B cell (primary cell): ENCODE measurements around the gene DFFA. TPM values are rescaled to one million over a fixed set of nuclear protein-coding genes. Genes with fewer than 3 reads are reported as not detected.

ENCODE experiments used
- ATAC-seq: fragments of 200-7000 bp; cut with Tn5 transposase; one replicate; pipeline ENCODE4 v1.10.0; 2021; ENCODE audit warnings: low read depth, mild to moderate bottlenecking, moderate number of reproducible peaks, moderate library complexity
- CTCF ChIA-PET: fragments of 350-600 bp; sonication (Branson Sonifier 250); formaldehyde crosslinking; loops from one replicate; lab custom pipeline; 2021; ENCODE audit warnings: antibody characterized with exemption, inconsistent platforms; lab: Charles Lee
- POLR2A ChIA-PET: fragments of 350-600 bp; sonication (Branson Sonifier 250); formaldehyde crosslinking; loops from one replicate; lab custom pipeline; 2021; ENCODE audit warnings: antibody characterized with exemption; lab: Charles Lee
- DNase-seq: peaks from one replicate; pipeline ENCODE4 v3.0.0; 2013
- H2AFZ ChIP-seq: 2 replicates; pipeline ENCODE4 v1.6.1; 2012; ENCODE audit warnings: mild to moderate bottlenecking, low read depth, low read length; ENCODE audit not compliant: insufficient read depth, poor library complexity, severe bottlenecking
- H3K27ac ChIP-seq, 2 donors: 1 replicate in 1 of 2; 2 replicates in 1 of 2; pipeline ENCODE4 v1.5.1; 2012 to 2013; ENCODE audit warnings: low read length in 2 of 2, mild to moderate bottlenecking in 2 of 2, moderate library complexity in 1 of 2
- H3K27me3 ChIP-seq, 4 experiments: fragments of 200-600 bp in 1 of 4; sonication (generic) in 1 of 4; replicated peaks in 1 of 4; 1 replicate in 2 of 4; 2 replicates in 2 of 4; pipeline versions ENCODE4 v1.6.1 to v1.7.0; 2013 to 2016; ENCODE audit warnings: low read length in 3 of 4, mild to moderate bottlenecking in 2 of 4, mixed read lengths in 1 of 4, moderate library complexity in 1 of 4; ENCODE audit not compliant: insufficient read depth in 4 of 4, control insufficient read depth in 3 of 4; ENCODE audit errors: control extremely low read depth in 1 of 4
- H3K36me3 ChIP-seq, 2 experiments: replicated peaks in 1 of 2; 1 replicate in 1 of 2; 2 replicates in 1 of 2; pipeline versions ENCODE4 v1.6.1 to v1.7.1; 2013; ENCODE audit warnings: low read length in 1 of 2; ENCODE audit not compliant: insufficient read depth in 2 of 2, control insufficient read depth in 1 of 2; ENCODE audit errors: control extremely low read depth in 1 of 2, extremely low read depth in 1 of 2
- H3K4me1 ChIP-seq, 2 donors: fragments of 200-600 bp in 1 of 2; sonication (generic) in 1 of 2; 1 replicate in 1 of 2; 2 replicates in 1 of 2; pipeline versions ENCODE4 v1.5.1 to v1.6.1; 2013 to 2017; ENCODE audit warnings: low read length in 2 of 2; ENCODE audit not compliant: control insufficient read depth in 2 of 2, insufficient read depth in 2 of 2
- H3K4me2 ChIP-seq: replicated peaks from 2 replicates; pipeline ENCODE3; 2012; ENCODE audit warnings: mild to moderate bottlenecking, low read depth, low read length; ENCODE audit not compliant: poor library complexity, severe bottlenecking
- H3K4me3 ChIP-seq, 5 experiments: fragments of 200-600 bp in 1 of 5; sonication (generic) in 1 of 5; 1 replicate in 3 of 5; 2 replicates in 2 of 5; pipeline versions ENCODE4 v1.5.1 to v1.7.0; 2011 to 2016; ENCODE audit warnings: low read length in 4 of 5, mild to moderate bottlenecking in 4 of 5, low read depth in 2 of 5, control low read depth in 1 of 5, moderate library complexity in 1 of 5; ENCODE audit not compliant: insufficient read depth in 1 of 5; ENCODE audit errors: control extremely low read depth in 1 of 5, extremely low read depth in 1 of 5
- H3K79me2 ChIP-seq: fragments of 200-600 bp; sonication (generic); one replicate; pipeline ENCODE4 v1.6.0; 2016; ENCODE audit warnings: low read length; ENCODE audit not compliant: control insufficient read depth, insufficient read depth
- H3K9ac ChIP-seq: fragments of 200-600 bp; sonication (generic); 2 replicates; pipeline ENCODE4 v1.6.1; 2017; ENCODE audit warnings: mild to moderate bottlenecking, low read length, moderate library complexity
- H3K9me3 ChIP-seq, 3 donors: one replicate each; pipeline versions ENCODE4 v1.6.1 to v1.7.1; 2013; ENCODE audit warnings: low read length in 2 of 3; ENCODE audit not compliant: control insufficient read depth in 2 of 3, insufficient read depth in 1 of 3; ENCODE audit errors: control extremely low read depth in 1 of 3
- H4K20me1 ChIP-seq: 2 replicates; pipeline ENCODE4 v1.6.0; 2012; ENCODE audit warnings: mild to moderate bottlenecking, low read length; ENCODE audit not compliant: insufficient read depth, control insufficient read depth, poor library complexity, severe bottlenecking
- H3K27ac Mint-ChIP-seq: one replicate; pipeline ENCODE4 v1.8.0; 2021; ENCODE audit warnings: mixed read lengths
- H3K27me3 Mint-ChIP-seq: one replicate; pipeline ENCODE4 v1.8.0; 2021; ENCODE audit warnings: mixed read lengths
- H3K4me1 Mint-ChIP-seq: one replicate; pipeline ENCODE4 v1.8.0; 2021; ENCODE audit warnings: mixed read lengths
- H3K4me3 Mint-ChIP-seq: one replicate; pipeline ENCODE4 v1.8.0; 2021; ENCODE audit warnings: mixed read lengths
- H3K9me3 Mint-ChIP-seq: one replicate; pipeline ENCODE4 v1.8.0; 2022; ENCODE audit warnings: mixed read lengths; ENCODE audit not compliant: insufficient read depth
- CTCF ChIP-seq: fragments of 200-600 bp; IDR thresholded peaks from one replicate; pipeline ENCODE4 v1.8.0; 2022; ENCODE audit warnings: antibody characterized with exemption, mild to moderate bottlenecking
- EZH2 ChIP-seq: IDR thresholded peaks from 2 replicates; pipeline ENCODE4 v1.6.1; 2012; ENCODE audit warnings: borderline replicate concordance, low read depth, mild to moderate bottlenecking, moderate library complexity, low read length; ENCODE audit not compliant: insufficient read depth, poor library complexity, severe bottlenecking
- WGBS: methylation state at CpG from one replicate; pipeline ENCODE4 v1.1.5; 2013; ENCODE audit warnings: missing lambda C conversion rate; ENCODE audit not compliant: insufficient coverage; 5-methylcytosine and 5-hydroxymethylcytosine counted together
- intact Hi-C: fragments of 100-400 bp; cut with micrococcal nuclease; formaldehyde crosslinking; loops from one replicate; pipeline ENCODE4 v1.10.0; 2022
- polyA plus RNA-seq: library from polyadenylated mRNA; depleted of rRNA; stranded (reverse); fragments of >200 nt; gene quantifications from 2 replicates; pipeline ENCODE4 v1.2.3, GENCODE V29; 2012
- total RNA-seq, 2 donors: library from RNA; stranded (reverse); fragments of 120-200 nt in 1 of 2; gene quantifications; 1 replicate in 1 of 2; 2 replicates in 1 of 2; pipeline versions ENCODE4 v1.2.3 to v1.2.4, GENCODE V29; 2013 to 2022

DFFA gene
- total and polyA plus RNA-seq, 2 donors (not counting 1 experiment from before 2014, with no cell fraction given) = 12.0 to 30.7 TPM

DNA sequence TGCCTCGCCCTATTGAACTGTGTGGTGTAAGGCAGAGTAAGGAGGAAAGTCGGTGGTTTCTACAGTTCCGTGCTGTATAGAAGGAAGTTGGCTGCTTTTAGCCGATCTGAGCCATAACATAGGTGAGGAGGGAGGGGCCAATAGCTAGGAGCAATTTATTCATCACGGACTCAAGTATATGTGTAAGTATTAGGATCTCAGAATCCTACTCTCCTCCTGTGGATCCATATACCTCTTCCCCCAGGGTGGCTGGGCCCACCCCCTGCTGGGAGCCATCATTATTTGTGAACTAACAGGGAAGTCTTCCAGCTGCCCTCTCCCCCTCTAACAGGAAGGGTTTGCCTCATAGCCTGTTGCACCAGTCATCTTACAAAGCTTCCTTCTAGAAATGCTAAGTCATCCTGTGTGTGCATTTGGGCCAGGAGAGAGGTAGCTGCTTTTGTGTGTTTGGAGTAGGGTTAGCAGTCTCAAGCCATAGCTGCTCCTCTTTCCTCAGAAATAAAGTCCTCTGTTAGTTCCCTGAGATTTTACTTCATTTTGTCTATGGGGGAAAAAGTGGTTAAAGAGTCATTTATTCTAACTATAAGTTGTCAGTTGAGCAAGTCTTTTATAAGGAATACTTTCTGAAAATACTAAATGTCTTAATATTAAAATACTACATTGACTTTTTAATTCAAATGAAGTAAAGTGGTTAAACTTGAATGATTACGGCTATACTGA, 57.0 kb downstream of the DFFA start:
- Mint-ChIP-seq H3K4me1 (peaks cover 4% of the 10 kb centered on the region), H3K9me3 (no peaks in the 10 kb centered on the region), H3K27ac (peak overlapping the region; percentile 2), H3K4me3 (no peak overlapping the region), H3K27me3 (no peaks in the 10 kb centered on the region)
- no peak overlapping the region for H3K4me3 ChIP-seq
- no peaks in the 10 kb centered on the region for H4K20me1 ChIP-seq
- no peaks in the 10 kb centered on the region for H3K79me2 ChIP-seq
- H2AFZ ChIP-seq = peak overlapping the region; percentile 14
- intact Hi-C loops = no loop called here
- H3K27me3 ChIP-seq = no peaks in the 10 kb centered on the region
- CTCF ChIA-PET = no interaction called here
- peak overlapping the region in 1 of 2 donors; percentile 8 for H3K27ac ChIP-seq
- WGBS = 10% methylated on average over 2 of the region's 6 CpGs
- no peaks in the 10 kb centered on the region for H3K4me1 ChIP-seq
- ATAC-seq = no peak
- H3K4me2 ChIP-seq = no peak overlapping the region
- DNase-seq = peak; percentile 17
- H3K9ac ChIP-seq = no peak overlapping the region
- POLR2A ChIA-PET = no interaction called here
- peaks cover 0 to 56% of the 10 kb centered on the region in 2 experiments for H3K36me3 ChIP-seq
- no peaks in the 10 kb centered on the region for H3K9me3 ChIP-seq
- TF ChIP-seq CTCF = no peak
- no peak for TF ChIP-seq EZH2

- Mint-ChIP-seq H3K4me3 (no peak overlapping the region), H3K27ac (no peak overlapping the region), H3K4me1 (no peaks in the 10 kb centered on the region), H3K27me3 (no peaks in the 10 kb centered on the region), H3K9me3 (no peaks in the 10 kb centered on the region)
- intact Hi-C loops = no loop called here
- ATAC-seq (no peak), DNase-seq (no peak)
- no peaks in the 10 kb centered on the region for H3K4me1 ChIP-seq
- no peaks in the 10 kb centered on the region for H3K79me2 ChIP-seq
- H3K27me3 ChIP-seq = no peaks in the 10 kb centered on the region
- no peak overlapping the region for H3K27ac ChIP-seq
- no peak overlapping the region for H2AFZ ChIP-seq
- no peaks in the 10 kb centered on the region for H3K9me3 ChIP-seq
- H4K20me1 ChIP-seq = no peaks in the 10 kb centered on the region
- H3K4me2 ChIP-seq = no peak overlapping the region
- ChIA-PET CTCF (no interaction called here), POLR2A (no interaction called here)
- H3K4me3 ChIP-seq = no peak overlapping the region
- TF ChIP-seq CTCF = no peak
- TF ChIP-seq EZH2 = no peak
- peaks cover 2 to 63% of the 10 kb centered on the region in 2 experiments for H3K36me3 ChIP-seq
- H3K9ac ChIP-seq = no peak overlapping the region
- 100% methylated on average over 2 of the region's 2 CpGs for WGBS
Observed at GRCh38 chr1:10407201-10407600, 65.1 kb downstream of the DFFA start.
